ENCODE measurements around the gene POLE. TPM values are rescaled to one million over a fixed set of nuclear protein-coding genes. Genes with fewer than 3 reads are reported as not detected.

Gene POLE
- total RNA-seq, 1 donor from 2014 or later, result 72.5 TPM

GRCh38 chr12:132581348-132582057 is 105.6 kb downstream of the POLE start:
- no peak for TF ChIP-seq CTCF (IDR thresholded peaks at IDR 0.05)
- Mint-ChIP-seq H3K4me1 (ENCODE audit: unreplicated experiment) (no peaks in the 10 kb centered on the region), H3K36me3 (ENCODE audit: unreplicated experiment) (peaks cover 11% of the 10 kb centered on the region), H3K9me3 (ENCODE audit: unreplicated experiment) (no peaks in the 10 kb centered on the region), H3K27ac (ENCODE audit: unreplicated experiment) (no peak overlapping the region), H3K27me3 (ENCODE audit: unreplicated experiment) (no peaks in the 10 kb centered on the region), H3K4me3 (ENCODE audit: unreplicated experiment) (no peak overlapping the region)
- DNase-seq (ENCODE audit: extremely low spot score, unreplicated experiment), result no peak

- no peak overlapping the region for H3K4me3 Mint-ChIP-seq (ENCODE audit: unreplicated experiment)
- H3K4me1 Mint-ChIP-seq (ENCODE audit: unreplicated experiment), result no peaks in the 10 kb centered on the region
- H3K27ac Mint-ChIP-seq (ENCODE audit: unreplicated experiment), result no peak overlapping the region
- no peaks in the 10 kb centered on the region for H3K27me3 Mint-ChIP-seq (ENCODE audit: unreplicated experiment)
- no peaks in the 10 kb centered on the region for H3K9me3 Mint-ChIP-seq (ENCODE audit: unreplicated experiment)
- H3K36me3 Mint-ChIP-seq (ENCODE audit: unreplicated experiment), result peaks cover 11% of the 10 kb centered on the region
- no peak for TF ChIP-seq CTCF (IDR thresholded peaks at IDR 0.05)
- DNase-seq (ENCODE audit: extremely low spot score, unreplicated experiment), result no peak
These were observed 106.3 kb downstream of the POLE start for GRCh38 chr12:132580701-132581292.

GRCh38 chr12:132579744-132580143 is 107.4 kb downstream of the POLE start:
- no peak for TF ChIP-seq CTCF (IDR thresholded peaks at IDR 0.05)
- H3K4me3 Mint-ChIP-seq (ENCODE audit: unreplicated experiment), result no peak overlapping the region
- no peaks in the 10 kb centered on the region for H3K9me3 Mint-ChIP-seq (ENCODE audit: unreplicated experiment)
- H3K36me3 Mint-ChIP-seq (ENCODE audit: unreplicated experiment), result peaks cover 13% of the 10 kb centered on the region
- no peaks in the 10 kb centered on the region for H3K27me3 Mint-ChIP-seq (ENCODE audit: unreplicated experiment)
- no peak for DNase-seq (ENCODE audit: extremely low spot score, unreplicated experiment)
- no peak overlapping the region for H3K27ac Mint-ChIP-seq (ENCODE audit: unreplicated experiment)
- no peaks in the 10 kb centered on the region for H3K4me1 Mint-ChIP-seq (ENCODE audit: unreplicated experiment)

GRCh38 chr12:132578826-132579225 is 108.3 kb downstream of the POLE start:
- H3K36me3 Mint-ChIP-seq (ENCODE audit: unreplicated experiment), result peaks cover 9% of the 10 kb centered on the region

More at GRCh38 chr12:132578826-132579225, 108.3 kb downstream of the POLE start:
- Mint-ChIP-seq H3K27me3 (ENCODE audit: unreplicated experiment) (no peaks in the 10 kb centered on the region), H3K27ac (ENCODE audit: unreplicated experiment) (no peak overlapping the region), H3K4me1 (ENCODE audit: unreplicated experiment) (no peaks in the 10 kb centered on the region), H3K4me3 (ENCODE audit: unreplicated experiment) (no peak overlapping the region), H3K9me3 (ENCODE audit: unreplicated experiment) (no peaks in the 10 kb centered on the region)
- no peak for DNase-seq (ENCODE audit: extremely low spot score, unreplicated experiment)
- TF ChIP-seq CTCF (IDR thresholded peaks at IDR 0.05), result no peak

All from osteocyte (in vitro differentiated cells).